Uterus (tissue), 4 donors: ENCODE results near the gene HEY2. TPM values are rescaled to one million over a fixed set of nuclear protein-coding genes. Genes with fewer than 3 reads are reported as not detected.

Experiments used
- DNase-seq, 2 donors: peaks; one replicate each; pipeline ENCODE4 v3.0.0-alpha.2; 2019 to 2020
- H3K27ac ChIP-seq, 2 donors: fragments of 200-600 bp; sonication (generic); 1 replicate in 1 of 2; 2 replicates in 1 of 2; pipeline ENCODE4 v1.5.1; 2016 to 2018
- H3K27me3 ChIP-seq, 2 donors: fragments of 200-600 bp; sonication (generic); one replicate each; pipeline ENCODE4 v1.5.1; 2018 to 2019; ENCODE audit warnings: control low read depth in 1 of 2
- H3K36me3 ChIP-seq, 2 donors: fragments of 200-600 bp; sonication (generic); one replicate each; pipeline ENCODE4 v1.5.1; 2019; ENCODE audit warnings: control low read depth in 1 of 2
- H3K4me1 ChIP-seq, 2 donors: fragments of 200-600 bp; sonication (generic); one replicate each; pipeline ENCODE4 v1.5.1; 2018 to 2019; ENCODE audit warnings: control low read depth in 1 of 2
- H3K4me3 ChIP-seq, 2 donors: fragments of 200-600 bp; sonication (generic); 1 replicate in 1 of 2; 2 replicates in 1 of 2; pipeline ENCODE4 v1.5.1; 2018 to 2019; ENCODE audit warnings: mild to moderate bottlenecking in 1 of 2
- H3K9me3 ChIP-seq, 2 donors: fragments of 200-600 bp; sonication (generic); one replicate each; pipeline ENCODE4 v1.5.1; 2019; ENCODE audit warnings: control low read depth in 1 of 2
- POLR2A ChIP-seq, 2 donors: fragments of 450-650 bp; IDR thresholded peaks; one replicate each; pipeline ENCODE4 v1.6.1; 2016; ENCODE audit warnings: antibody characterized with exemption in 2 of 2, mild to moderate bottlenecking in 1 of 2, moderate library complexity in 1 of 2
- intact Hi-C: fragments of 100-400 bp; cut with DNase I; formaldehyde crosslinking; loops from one replicate; pipeline ENCODE4 v1.15.1; 2023; ENCODE audit warnings: low total_unique reads
- total RNA-seq, 4 donors: library from RNA; depleted of rRNA in 3 of 4; stranded (reverse); fragments of >200 nt in 3 of 4; gene quantifications; one replicate each; pipeline versions ENCODE4 v1.1.0 to v1.2.4, GENCODE V29; 2014 to 2023
- TF ChIP-seq, protein P1 (sequence below), 4 experiments: fragments of 200-600 bp in 2 of 4; fragments of 450-650 bp in 2 of 4; sonication (generic) in 2 of 4; IDR thresholded peaks; one replicate each; pipeline ENCODE4 v1.5.1; 2016 to 2019; ENCODE audit warnings: antibody characterized with exemption in 4 of 4, mild to moderate bottlenecking in 2 of 4, moderate library complexity in 1 of 4
- donor health status: DM: yes; HTN: yes; CAD: no.

The HEY2 gene
- total RNA-seq, 4 donors from 2014 or later, result under 0.01 to 9.3 (median 6.9) TPM

- Histone ChIP-seq H3K27me3 (no peaks in the 10 kb centered on the region), H3K4me3 (no peak overlapping the region), H3K36me3 (no peaks in the 10 kb centered on the region), H3K4me1 (no peaks in the 10 kb centered on the region), H3K27ac (no peak overlapping the region), H3K9me3 (no peaks in the 10 kb centered on the region)
- TF ChIP-seq POLR2A (IDR thresholded peaks at IDR 0.05), result no peak
- TF ChIP-seq, protein P1, sequence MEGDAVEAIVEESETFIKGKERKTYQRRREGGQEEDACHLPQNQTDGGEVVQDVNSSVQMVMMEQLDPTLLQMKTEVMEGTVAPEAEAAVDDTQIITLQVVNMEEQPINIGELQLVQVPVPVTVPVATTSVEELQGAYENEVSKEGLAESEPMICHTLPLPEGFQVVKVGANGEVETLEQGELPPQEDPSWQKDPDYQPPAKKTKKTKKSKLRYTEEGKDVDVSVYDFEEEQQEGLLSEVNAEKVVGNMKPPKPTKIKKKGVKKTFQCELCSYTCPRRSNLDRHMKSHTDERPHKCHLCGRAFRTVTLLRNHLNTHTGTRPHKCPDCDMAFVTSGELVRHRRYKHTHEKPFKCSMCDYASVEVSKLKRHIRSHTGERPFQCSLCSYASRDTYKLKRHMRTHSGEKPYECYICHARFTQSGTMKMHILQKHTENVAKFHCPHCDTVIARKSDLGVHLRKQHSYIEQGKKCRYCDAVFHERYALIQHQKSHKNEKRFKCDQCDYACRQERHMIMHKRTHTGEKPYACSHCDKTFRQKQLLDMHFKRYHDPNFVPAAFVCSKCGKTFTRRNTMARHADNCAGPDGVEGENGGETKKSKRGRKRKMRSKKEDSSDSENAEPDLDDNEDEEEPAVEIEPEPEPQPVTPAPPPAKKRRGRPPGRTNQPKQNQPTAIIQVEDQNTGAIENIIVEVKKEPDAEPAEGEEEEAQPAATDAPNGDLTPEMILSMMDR (IDR thresholded peaks at IDR 0.05), result no peak
- no peak for DNase-seq
- intact Hi-C loops, result no loop called here
Observed at GRCh38 chr6:125759959-125760457, 10.6 kb downstream of the HEY2 start.

DNA sequence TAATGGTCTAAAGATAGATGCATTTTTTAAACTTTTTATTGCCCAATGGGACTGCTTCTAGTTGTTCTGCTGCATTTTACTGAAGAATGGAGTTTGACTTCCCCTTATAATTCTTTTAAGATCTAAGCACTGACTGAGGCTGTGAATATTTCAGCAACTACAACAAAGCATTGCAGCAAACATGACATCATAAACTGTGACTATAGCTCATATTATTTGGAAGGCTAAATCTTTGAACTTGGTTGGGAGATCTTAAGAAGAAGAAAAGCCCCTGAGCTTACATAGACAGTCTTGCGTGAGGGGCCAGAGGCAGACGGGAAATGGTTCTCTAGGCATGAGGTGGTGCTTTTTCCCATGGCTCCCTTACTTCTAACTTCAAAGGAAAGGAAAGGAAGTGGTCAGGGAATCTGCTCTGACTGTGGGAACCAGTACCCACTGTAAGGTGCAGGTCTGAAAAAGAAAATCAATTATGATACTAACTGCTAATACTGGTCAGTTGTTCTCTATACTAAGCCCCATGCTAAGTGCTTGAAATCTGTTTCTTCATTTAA is 14.8 kb downstream of the HEY2 start:
- no peak for DNase-seq
- H3K4me3 ChIP-seq, result no peak overlapping the region
- TF ChIP-seq POLR2A (IDR thresholded peaks at IDR 0.05), result no peak
- TF ChIP-seq, protein P1 (IDR thresholded peaks at IDR 0.05), result no peak
- no peaks in the 10 kb centered on the region for H3K9me3 ChIP-seq
- H3K27ac ChIP-seq, result no peak overlapping the region
- H3K27me3 ChIP-seq, result no peaks in the 10 kb centered on the region
- intact Hi-C loops, result no loop called here
- H3K4me1 ChIP-seq, result no peaks in the 10 kb centered on the region
- H3K36me3 ChIP-seq, result no peaks in the 10 kb centered on the region

- Histone ChIP-seq H3K9me3 (no peaks in the 10 kb centered on the region), H3K4me1 (no peaks in the 10 kb centered on the region), H3K27ac (no peak overlapping the region), H3K4me3 (no peak overlapping the region), H3K27me3 (no peaks in the 10 kb centered on the region), H3K36me3 (no peaks in the 10 kb centered on the region)
- TF ChIP-seq, protein P1 (IDR thresholded peaks at IDR 0.05), result no peak
- TF ChIP-seq POLR2A (IDR thresholded peaks at IDR 0.05), result no peak
- no peak for DNase-seq
- intact Hi-C loops, result loop anchor here (5.0 kb wide), 1 partner anchor 454 kb away; no protein-coding TSS in a partner anchor
Observed at GRCh38 chr6:125765944-125766343, 16.5 kb downstream of the HEY2 start.

DNA sequence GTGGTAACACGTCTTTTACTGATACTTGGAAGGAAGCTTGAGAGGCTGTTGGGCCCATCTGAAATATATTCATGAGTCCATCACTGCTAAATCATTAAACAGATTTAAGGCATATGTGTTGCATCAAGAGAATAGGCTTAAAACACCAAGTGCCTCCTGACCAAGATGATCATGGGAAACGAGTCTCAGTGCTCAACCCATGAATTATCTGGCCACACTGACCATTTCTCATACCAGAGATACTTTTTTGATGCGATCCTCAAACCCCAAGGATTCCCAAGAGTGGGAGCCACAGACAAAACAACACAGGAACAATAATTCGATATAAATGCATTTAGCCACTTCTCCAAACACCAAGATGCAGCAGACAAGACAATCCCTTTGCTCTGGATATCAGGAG is 17.2 kb downstream of the HEY2 start:
- no peak for DNase-seq
- Histone ChIP-seq H3K9me3 (no peaks in the 10 kb centered on the region), H3K36me3 (no peaks in the 10 kb centered on the region), H3K4me3 (no peak overlapping the region), H3K27me3 (no peaks in the 10 kb centered on the region), H3K4me1 (no peaks in the 10 kb centered on the region), H3K27ac (no peak overlapping the region)
- intact Hi-C loops, result loop anchor here (5.0 kb wide), 1 partner anchor 454 kb away; no protein-coding TSS in a partner anchor
- TF ChIP-seq POLR2A (IDR thresholded peaks at IDR 0.05), result no peak
- TF ChIP-seq, protein P1 (IDR thresholded peaks at IDR 0.05), result no peak

- no peak for TF ChIP-seq POLR2A (IDR thresholded peaks at IDR 0.05)
- TF ChIP-seq, protein P1 (IDR thresholded peaks at IDR 0.05), result no peak
- no peak for DNase-seq
- H3K27ac ChIP-seq, result no peak overlapping the region
- H3K4me3 ChIP-seq, result no peak overlapping the region
- H3K4me1 ChIP-seq, result no peaks in the 10 kb centered on the region
- intact Hi-C loops, result loop anchor here (5.0 kb wide), 1 partner anchor 457 kb away; no protein-coding TSS in a partner anchor
- H3K27me3 ChIP-seq, result no peaks in the 10 kb centered on the region
- no peaks in the 10 kb centered on the region for H3K9me3 ChIP-seq
- no peaks in the 10 kb centered on the region for H3K36me3 ChIP-seq
Observed at GRCh38 chr6:125769147-125769783, 19.8 kb downstream of the HEY2 start.
